K562 (cell line): ENCODE results near the gene P2RX1. TPM values are rescaled to one million over a fixed set of nuclear protein-coding genes. Genes with fewer than 3 reads are reported as not detected.

Source experiments
- BRF1 ChIP-seq: IDR thresholded peaks from 3 replicates; pipeline ENCODE4 v1.6.1; 2011; ENCODE audit warnings: borderline replicate concordance, mild to moderate bottlenecking; ENCODE audit not compliant: insufficient read length; ENCODE audit errors: extremely low read depth
- CUX1 ChIP-seq: fragments of 200-800 bp; sonication (Bioruptor generic); IDR thresholded peaks from 2 replicates; pipeline ENCODE4 v1.6.1; 2016; ENCODE audit warnings: missing genetic modification characterization, missing compliant biosample characterization
- MIER1 ChIP-seq: fragments of 450-650 bp; IDR thresholded peaks from 2 replicates; pipeline ENCODE4 v1.6.1; 2016; ENCODE audit warnings: antibody characterized with exemption, mild to moderate bottlenecking, low read depth
- OTX1 ChIP-seq: fragments of 450-650 bp; formaldehyde crosslinking; IDR thresholded peaks from 2 replicates; pipeline ENCODE4 v1.4.0; 2022; ENCODE audit warnings: mild to moderate bottlenecking
- PREB ChIP-seq: sonication (generic); formaldehyde crosslinking; IDR thresholded peaks from 2 replicates; pipeline ENCODE4 v1.8.1; 2023; ENCODE audit warnings: mild to moderate bottlenecking, missing genetic modification reagents
- RBFOX2 ChIP-seq: fragments of 200-400 bp; formaldehyde crosslinking; IDR thresholded peaks from 2 replicates; pipeline ENCODE4 v1.6.1; 2017; ENCODE audit warnings: low read depth, mild to moderate bottlenecking, low read length, moderate library complexity
- RBM17 ChIP-seq: fragments of 200-400 bp; formaldehyde crosslinking; IDR thresholded peaks from 2 replicates; pipeline ENCODE4 v1.6.1; 2017; ENCODE audit warnings: low read depth, mild to moderate bottlenecking, low read length, borderline replicate concordance
- SOX6 ChIP-seq: fragments of 450-650 bp; IDR thresholded peaks from 2 replicates; pipeline ENCODE4 v1.6.1; 2014; ENCODE audit warnings: mild to moderate bottlenecking
- TEAD4 ChIP-seq, 2 experiments: sonication (generic) in 1 of 2; formaldehyde crosslinking in 1 of 2; IDR thresholded peaks; 2 replicates each; pipeline versions ENCODE4 v1.6.1 to v1.8.0; 2012 to 2022; ENCODE audit warnings: borderline replicate concordance in 1 of 2, inconsistent platforms in 1 of 2, low read length in 1 of 2, mild to moderate bottlenecking in 1 of 2, missing genetic modification reagents in 1 of 2
- ZC3H8 ChIP-seq: fragments of 450-650 bp; IDR thresholded peaks from 2 replicates; pipeline ENCODE4 v1.6.1; 2017
- ZFP36 ChIP-seq: fragments of 150-350 bp; IDR thresholded peaks from 2 replicates; pipeline ENCODE4 v1.6.1; 2018; ENCODE audit warnings: low read length, low read depth; ENCODE audit not compliant: partially characterized antibody
- ZNF197 ChIP-seq: fragments of 200-800 bp; sonication (Bioruptor generic); IDR thresholded peaks from 2 replicates; pipeline ENCODE4 v1.6.1; 2016; ENCODE audit warnings: low read depth, missing genetic modification characterization, missing compliant biosample characterization
- ZNF561 ChIP-seq: fragments of 450-650 bp; formaldehyde crosslinking; conservative IDR thresholded peaks from 2 replicates; pipeline ENCODE4 v1.4.0; 2020; ENCODE audit warnings: mild to moderate bottlenecking, moderate library complexity
- ZNF77 ChIP-seq: fragments of 250-450 bp; sonication (Bioruptor Pico); IDR thresholded peaks from 2 replicates; pipeline ENCODE4 v1.5.0; 2020
- ZNF780A ChIP-seq: fragments of 250-450 bp; sonication (Bioruptor Pico); IDR thresholded peaks from 2 replicates; pipeline ENCODE4 v1.5.0; 2021; ENCODE audit warnings: mild to moderate bottlenecking
- polyA plus RNA-seq, 8 experiments: library from polyadenylated mRNA; depleted of rRNA in 4 of 8; stranded (reverse) in 5 of 8; unstranded in 3 of 8; fragments of >200 nt; fragmentation: Nextera tagmentation in 2 of 8; fragmentation: Illumina TruSeq in 1 of 8; extraction: Ambion mirVana in 2 of 8; extraction: Trizol in 1 of 8; gene quantifications; 2 replicates each; pipeline versions ENCODE4 v1.2.1 to v1.2.3, GENCODE V29; 2011 to 2014; ENCODE audit warnings: inconsistent platforms in 1 of 8, missing spikeins in 1 of 8
- total RNA-seq, 7 experiments: library from RNA; depleted of rRNA in 6 of 7; stranded (reverse); fragments of >200 nt in 6 of 7; fragmentation: Illumina TruSeq in 2 of 7; extraction: Trizol in 2 of 7; gene quantifications; 2 replicates each; pipeline versions ENCODE4 v1.2.1 to v1.2.3, GENCODE V29; 2011 to 2021; ENCODE audit warnings: low replicate concordance in 1 of 7
- TF ChIP-seq, protein P1 (sequence below): sonication (generic); formaldehyde crosslinking; IDR thresholded peaks from 2 replicates; pipeline ENCODE4 v1.8.0; 2022; ENCODE audit warnings: mild to moderate bottlenecking, missing genetic modification reagents
- TF ChIP-seq, protein P2 (sequence below): fragments of 450-650 bp; IDR thresholded peaks from 2 replicates; pipeline ENCODE4 v1.6.1; 2017; ENCODE audit warnings: antibody characterized with exemption

P2RX1 gene
- total and polyA plus RNA-seq, 9 of the 15 experiments (the other 6 are each of a cell fraction or from before 2014, with no cell fraction given): 0.27 to 20.3 (median 10.3) TPM

- TF ChIP-seq PREB (no peak), ZNF561 (CRISPR knock-in tag) (no peak), ZFP36 (peak; percentile 55), ZNF197 (no peak), ZNF780A (CRISPR knock-in tag) (no peak), TEAD4 (IDR thresholded peaks at IDR 0.05; ENCODE audit: low read length) (no peak), TEAD4 (CRISPR knock-in tag; IDR thresholded peaks at IDR 0.05; ENCODE audit: borderline replicate concordance) (no peak), ZC3H8 (no peak), SOX6 (no peak), RBM17 (no peak), MIER1 (peak; percentile 71; the same call in 1 of the 2 replicates), ZNF77 (CRISPR knock-in tag) (no peak), BRF1 (no peak), CUX1 (CRISPR knock-in tag) (no peak), RBFOX2 (no peak), OTX1 (CRISPR knock-in tag) (no peak)
- TF ChIP-seq, protein P1, sequence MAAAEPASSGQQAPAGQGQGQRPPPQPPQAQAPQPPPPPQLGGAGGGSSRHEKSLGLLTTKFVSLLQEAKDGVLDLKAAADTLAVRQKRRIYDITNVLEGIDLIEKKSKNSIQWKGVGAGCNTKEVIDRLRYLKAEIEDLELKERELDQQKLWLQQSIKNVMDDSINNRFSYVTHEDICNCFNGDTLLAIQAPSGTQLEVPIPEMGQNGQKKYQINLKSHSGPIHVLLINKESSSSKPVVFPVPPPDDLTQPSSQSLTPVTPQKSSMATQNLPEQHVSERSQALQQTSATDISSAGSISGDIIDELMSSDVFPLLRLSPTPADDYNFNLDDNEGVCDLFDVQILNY: no peak
- TF ChIP-seq, protein P2, sequence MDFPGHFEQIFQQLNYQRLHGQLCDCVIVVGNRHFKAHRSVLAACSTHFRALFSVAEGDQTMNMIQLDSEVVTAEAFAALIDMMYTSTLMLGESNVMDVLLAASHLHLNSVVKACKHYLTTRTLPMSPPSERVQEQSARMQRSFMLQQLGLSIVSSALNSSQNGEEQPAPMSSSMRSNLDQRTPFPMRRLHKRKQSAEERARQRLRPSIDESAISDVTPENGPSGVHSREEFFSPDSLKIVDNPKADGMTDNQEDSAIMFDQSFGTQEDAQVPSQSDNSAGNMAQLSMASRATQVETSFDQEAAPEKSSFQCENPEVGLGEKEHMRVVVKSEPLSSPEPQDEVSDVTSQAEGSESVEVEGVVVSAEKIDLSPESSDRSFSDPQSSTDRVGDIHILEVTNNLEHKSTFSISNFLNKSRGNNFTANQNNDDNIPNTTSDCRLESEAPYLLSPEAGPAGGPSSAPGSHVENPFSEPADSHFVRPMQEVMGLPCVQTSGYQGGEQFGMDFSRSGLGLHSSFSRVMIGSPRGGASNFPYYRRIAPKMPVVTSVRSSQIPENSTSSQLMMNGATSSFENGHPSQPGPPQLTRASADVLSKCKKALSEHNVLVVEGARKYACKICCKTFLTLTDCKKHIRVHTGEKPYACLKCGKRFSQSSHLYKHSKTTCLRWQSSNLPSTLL: no peak
Observed at GRCh38 chr17:3907483-3908216, 8.6 kb downstream of the P2RX1 start (continued).
